ENCODE results near the gene CAMSAP1.

GRCh38 chr9:135921749-135922310, 14.5 kb upstream of the CAMSAP1 start:
- peak; percentile 76 for TF ChIP-seq POLR2G (IDR thresholded peaks at IDR 0.05; ENCODE audit: low read depth, low read length)
- no peak for TF ChIP-seq SETDB1 (IDR thresholded peaks at IDR 0.05; ENCODE audit: low read length)
- no peak for TF ChIP-seq CBFA2T3 (IDR thresholded peaks at IDR 0.05)
